IPS DF 6.9 (cell line): ENCODE data around the gene PRRX1.

Experiments
- DNase-seq: peaks from one replicate; pipeline ENCODE4 v3.0.0-alpha.2; 2013; ENCODE audit warnings: low read depth, low spot score
- H3K27ac ChIP-seq: one replicate; pipeline ENCODE4 v1.5.1; 2013; ENCODE audit warnings: low read length, control low read depth
- H3K27me3 ChIP-seq: 2 replicates; pipeline ENCODE4 v1.6.1; 2013; ENCODE audit warnings: mild to moderate bottlenecking, low read length; ENCODE audit not compliant: control insufficient read depth, insufficient read depth
- H3K36me3 ChIP-seq: 2 replicates; pipeline ENCODE4 v1.6.1; 2013; ENCODE audit warnings: low read length; ENCODE audit not compliant: control insufficient read depth, insufficient read depth
- H3K4me1 ChIP-seq: 2 replicates; pipeline ENCODE4 v1.6.1; 2013; ENCODE audit warnings: low read length; ENCODE audit not compliant: control insufficient read depth, insufficient read depth
- H3K4me3 ChIP-seq: 2 replicates; pipeline ENCODE4 v1.5.1; 2013; ENCODE audit warnings: mild to moderate bottlenecking, low read length
- H3K9me3 ChIP-seq: 2 replicates; pipeline ENCODE4 v1.6.1; 2013; ENCODE audit warnings: low read length, inconsistent platforms; ENCODE audit not compliant: control insufficient read depth, insufficient read depth
- WGBS: extraction: QIAGEN DNeasy Blood & Tissue Kit; methylation state at CpG from one replicate; pipeline ENCODE4 v1.1.7; 2013; ENCODE audit warnings: mixed read lengths, missing lambda C conversion rate; ENCODE audit not compliant: insufficient read length, insufficient coverage; 5-methylcytosine and 5-hydroxymethylcytosine counted together

The PRRX1 gene

GRCh38 chr1:170665629-170666028, 1.7 kb downstream of the PRRX1 start:
- Histone ChIP-seq H3K27me3 (peaks cover 88% of the 10 kb centered on the region), H3K9me3 (no peaks in the 10 kb centered on the region), H3K4me1 (peaks cover 3% of the 10 kb centered on the region), H3K27ac (no peak overlapping the region), H3K36me3 (no peaks in the 10 kb centered on the region), H3K4me3 (no peak overlapping the region)
- no CpG with 5 or more reads among the region's 14 CpGs for WGBS
- no peak for DNase-seq

- H3K36me3 ChIP-seq, result no peaks in the 10 kb centered on the region
- no peak overlapping the region for H3K27ac ChIP-seq
- no peak for DNase-seq
- H3K4me1 ChIP-seq, result peaks cover 1% of the 10 kb centered on the region; the same call in 1 of the 2 replicates
- no CpG with 5 or more reads among the region's 32 CpGs for WGBS
- no peak overlapping the region for H3K4me3 ChIP-seq
- peaks cover 86% of the 10 kb centered on the region for H3K27me3 ChIP-seq
- no peaks in the 10 kb centered on the region for H3K9me3 ChIP-seq
Measured at GRCh38 chr1:170666541-170667254, 2.8 kb downstream of the PRRX1 start.

GRCh38 chr1:170668209-170669106, 4.5 kb downstream of the PRRX1 start:
- no peaks in the 10 kb centered on the region for H3K9me3 ChIP-seq
- H3K4me3 ChIP-seq, result peak overlapping the region; percentile 2; the same call in 1 of the 2 replicates
- H3K36me3 ChIP-seq, result no peaks in the 10 kb centered on the region
- DNase-seq, result no peak
- H3K4me1 ChIP-seq, result peaks cover 1% of the 10 kb centered on the region; the same call in 1 of the 2 replicates
- no peak overlapping the region for H3K27ac ChIP-seq
- peaks cover 81% of the 10 kb centered on the region for H3K27me3 ChIP-seq
- no CpG with 5 or more reads among the region's 33 CpGs for WGBS

GRCh38 chr1:170669107-170669445, 5.1 kb downstream of the PRRX1 start:
- H3K36me3 ChIP-seq, result no peaks in the 10 kb centered on the region
- H3K4me1 ChIP-seq, result peaks cover 1% of the 10 kb centered on the region; the same call in 1 of the 2 replicates
- no peak overlapping the region for H3K4me3 ChIP-seq
- H3K27me3 ChIP-seq, result peaks cover 75% of the 10 kb centered on the region
- H3K9me3 ChIP-seq, result no peaks in the 10 kb centered on the region
- no peak overlapping the region for H3K27ac ChIP-seq
- WGBS, result no CpG with 5 or more reads among the region's 8 CpGs
- DNase-seq, result no peak

GRCh38 chr1:170669586-170670530, 5.9 kb downstream of the PRRX1 start:
- Histone ChIP-seq H3K27ac (no peak overlapping the region), H3K27me3 (peaks cover 67% of the 10 kb centered on the region), H3K4me1 (peaks cover 1% of the 10 kb centered on the region; the same call in 1 of the 2 replicates), H3K4me3 (no peak overlapping the region), H3K36me3 (no peaks in the 10 kb centered on the region), H3K9me3 (no peaks in the 10 kb centered on the region)
- no peak for DNase-seq
- no CpG with 5 or more reads among the region's 22 CpGs for WGBS

- WGBS, result no CpG with 5 or more reads among the region's 29 CpGs
- Histone ChIP-seq H3K9me3 (no peaks in the 10 kb centered on the region), H3K4me3 (no peak overlapping the region), H3K4me1 (peaks cover 1% of the 10 kb centered on the region; the same call in 1 of the 2 replicates), H3K36me3 (no peaks in the 10 kb centered on the region), H3K27me3 (peaks cover 56% of the 10 kb centered on the region), H3K27ac (no peak overlapping the region)
- no peak for DNase-seq
Measured at GRCh38 chr1:170670802-170671628, 7.1 kb downstream of the PRRX1 start.

GRCh38 chr1:170671629-170671963, 7.7 kb downstream of the PRRX1 start:
- no CpG with 5 or more reads among the region's 4 CpGs for WGBS
- Histone ChIP-seq H3K36me3 (no peaks in the 10 kb centered on the region), H3K4me3 (no peak overlapping the region), H3K4me1 (peaks cover 1% of the 10 kb centered on the region; the same call in 1 of the 2 replicates), H3K27ac (no peak overlapping the region), H3K9me3 (no peaks in the 10 kb centered on the region), H3K27me3 (peaks cover 50% of the 10 kb centered on the region)
- DNase-seq, result no peak

- DNase-seq, result no peak
- Histone ChIP-seq H3K36me3 (no peaks in the 10 kb centered on the region), H3K4me1 (peaks cover 1% of the 10 kb centered on the region; the same call in 1 of the 2 replicates), H3K27ac (no peak overlapping the region), H3K27me3 (peaks cover 43% of the 10 kb centered on the region), H3K4me3 (no peak overlapping the region), H3K9me3 (no peaks in the 10 kb centered on the region)
- WGBS, result no CpG with 5 or more reads among the region's 2 CpGs
Measured at GRCh38 chr1:170672316-170672715, 8.4 kb downstream of the PRRX1 start.

GRCh38 chr1:170674239-170674638, 10.3 kb downstream of the PRRX1 start:
- no peak overlapping the region for H3K27ac ChIP-seq
- H3K4me1 ChIP-seq, result no peaks in the 10 kb centered on the region
- no peak for DNase-seq
- H3K27me3 ChIP-seq, result peaks cover 23% of the 10 kb centered on the region
- no CpG with 5 or more reads among the region's 3 CpGs for WGBS
- H3K36me3 ChIP-seq, result no peaks in the 10 kb centered on the region
- H3K9me3 ChIP-seq, result no peaks in the 10 kb centered on the region
- no peak overlapping the region for H3K4me3 ChIP-seq
